ENCODE data around the gene MMD. TPM values are rescaled to one million over a fixed set of nuclear protein-coding genes. Genes with fewer than 3 reads are reported as not detected.

MMD gene
- total and polyA plus RNA-seq, 2 of the 13 experiments (the other 11 are each of a cell fraction or from before 2014, with no cell fraction given) = 121 to 225 TPM

DNA sequence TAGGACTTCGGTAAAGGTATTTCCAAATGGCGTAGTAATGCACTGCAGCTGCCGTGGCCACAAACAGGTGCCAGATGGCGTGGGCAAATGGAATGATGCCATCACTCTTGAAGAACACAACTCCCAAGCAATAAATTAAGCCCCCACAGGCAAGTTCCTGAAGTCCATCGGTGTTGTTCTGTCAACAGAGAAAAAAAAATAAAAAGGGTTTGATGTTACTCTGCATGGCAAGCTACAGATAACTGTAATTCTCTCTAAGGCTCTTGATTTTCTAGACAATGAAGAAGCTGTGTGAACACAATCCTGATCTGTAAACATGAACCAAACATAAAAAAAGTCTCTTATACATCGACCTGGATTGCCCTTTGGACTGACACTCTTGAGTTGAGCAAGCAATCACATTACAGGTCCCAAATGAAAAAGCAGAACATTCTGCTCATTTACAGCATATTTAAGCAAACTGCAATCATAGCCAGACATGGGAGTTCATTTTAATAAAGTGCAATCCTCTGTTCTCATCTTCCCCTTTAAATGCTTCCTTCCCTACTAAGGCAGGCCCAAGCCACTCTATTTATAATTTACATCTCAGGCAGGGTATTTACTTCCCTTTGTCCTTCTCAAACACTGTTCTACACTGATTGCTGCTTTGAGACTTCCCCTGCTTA lies 27.1 kb downstream of the MMD start (continued):
- TF ChIP-seq, protein P1, sequence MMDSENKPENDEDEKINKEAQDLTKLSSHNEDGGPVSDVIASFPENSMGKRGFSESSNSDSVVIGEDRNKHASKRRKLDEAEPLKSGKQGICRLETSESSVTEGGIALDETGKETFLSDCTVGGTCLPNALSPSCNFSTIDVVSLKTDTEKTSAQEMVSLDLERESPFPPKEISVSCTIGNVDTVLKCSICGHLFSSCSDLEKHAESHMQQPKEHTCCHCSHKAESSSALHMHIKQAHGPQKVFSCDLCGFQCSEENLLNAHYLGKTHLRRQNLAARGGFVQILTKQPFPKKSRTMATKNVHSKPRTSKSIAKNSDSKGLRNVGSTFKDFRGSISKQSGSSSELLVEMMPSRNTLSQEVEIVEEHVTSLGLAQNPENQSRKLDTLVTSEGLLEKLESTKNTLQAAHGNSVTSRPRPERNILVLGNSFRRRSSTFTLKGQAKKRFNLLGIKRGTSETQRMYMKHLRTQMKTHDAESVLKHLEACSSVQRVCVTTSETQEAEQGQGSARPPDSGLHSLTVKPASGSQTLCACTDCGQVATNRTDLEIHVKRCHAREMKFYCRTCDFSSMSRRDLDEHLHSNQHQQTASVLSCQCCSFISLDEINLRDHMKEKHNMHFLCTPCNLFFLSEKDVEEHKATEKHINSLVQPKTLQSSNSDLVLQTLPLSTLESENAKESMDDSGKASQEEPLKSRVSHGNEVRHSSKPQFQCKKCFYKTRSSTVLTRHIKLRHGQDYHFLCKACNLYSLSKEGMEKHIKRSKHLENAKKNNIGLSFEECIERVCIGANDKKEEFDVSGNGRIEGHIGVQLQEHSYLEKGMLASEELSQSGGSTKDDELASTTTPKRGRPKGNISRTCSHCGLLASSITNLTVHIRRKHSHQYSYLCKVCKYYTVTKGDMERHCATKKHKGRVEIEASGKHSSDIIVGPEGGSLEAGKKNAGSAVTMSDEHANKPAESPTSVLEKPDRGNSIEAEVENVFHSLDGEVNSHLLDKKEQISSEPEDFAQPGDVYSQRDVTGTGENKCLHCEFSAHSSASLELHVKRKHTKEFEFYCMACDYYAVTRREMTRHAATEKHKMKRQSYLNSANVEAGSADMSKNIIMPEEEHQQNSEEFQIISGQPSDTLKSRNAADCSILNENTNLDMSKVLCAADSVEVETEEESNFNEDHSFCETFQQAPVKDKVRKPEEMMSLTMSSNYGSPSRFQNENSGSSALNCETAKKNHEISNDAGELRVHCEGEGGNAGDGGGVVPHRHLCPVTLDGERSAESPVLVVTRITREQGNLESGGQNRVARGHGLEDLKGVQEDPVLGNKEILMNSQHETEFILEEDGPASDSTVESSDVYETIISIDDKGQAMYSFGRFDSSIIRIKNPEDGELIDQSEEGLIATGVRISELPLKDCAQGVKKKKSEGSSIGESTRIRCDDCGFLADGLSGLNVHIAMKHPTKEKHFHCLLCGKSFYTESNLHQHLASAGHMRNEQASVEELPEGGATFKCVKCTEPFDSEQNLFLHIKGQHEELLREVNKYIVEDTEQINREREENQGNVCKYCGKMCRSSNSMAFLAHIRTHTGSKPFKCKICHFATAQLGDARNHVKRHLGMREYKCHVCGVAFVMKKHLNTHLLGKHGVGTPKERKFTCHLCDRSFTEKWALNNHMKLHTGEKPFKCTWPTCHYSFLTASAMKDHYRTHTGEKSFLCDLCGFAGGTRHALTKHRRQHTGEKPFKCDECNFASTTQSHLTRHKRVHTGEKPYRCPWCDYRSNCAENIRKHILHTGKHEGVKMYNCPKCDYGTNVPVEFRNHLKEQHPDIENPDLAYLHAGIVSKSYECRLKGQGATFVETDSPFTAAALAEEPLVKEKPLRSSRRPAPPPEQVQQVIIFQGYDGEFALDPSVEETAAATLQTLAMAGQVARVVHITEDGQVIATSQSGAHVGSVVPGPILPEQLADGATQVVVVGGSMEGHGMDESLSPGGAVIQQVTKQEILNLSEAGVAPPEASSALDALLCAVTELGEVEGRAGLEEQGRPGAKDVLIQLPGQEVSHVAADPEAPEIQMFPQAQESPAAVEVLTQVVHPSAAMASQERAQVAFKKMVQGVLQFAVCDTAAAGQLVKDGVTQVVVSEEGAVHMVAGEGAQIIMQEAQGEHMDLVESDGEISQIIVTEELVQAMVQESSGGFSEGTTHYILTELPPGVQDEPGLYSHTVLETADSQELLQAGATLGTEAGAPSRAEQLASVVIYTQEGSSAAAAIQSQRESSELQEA (CRISPR knock-in tag; IDR thresholded peaks at IDR 0.05; ENCODE audit: not compliant biosample characterization) = no peak
- peak; percentile 83 for TF ChIP-seq FOXK1 (CRISPR knock-in tag; IDR thresholded peaks at IDR 0.05; ENCODE audit: borderline replicate concordance, low read depth)
- TF ChIP-seq MTF2 (CRISPR knock-in tag; IDR thresholded peaks at IDR 0.05; ENCODE audit: borderline replicate concordance) = no peak
- 0 out of 2 replicates have a peak, but pooled peaks have one; percentile 63 for TF ChIP-seq ZSCAN22 (CRISPR knock-in tag; IDR thresholded peaks at IDR 0.05)
- no peak for TF ChIP-seq KAT7 (CRISPR knock-in tag; IDR thresholded peaks at IDR 0.05; ENCODE audit: borderline replicate concordance)
- no peak for TF ChIP-seq ZNF558 (CRISPR knock-in tag; IDR thresholded peaks at IDR 0.05; ENCODE audit: borderline replicate concordance)
- peak; percentile 96 for TF ChIP-seq NCOR1 (IDR thresholded peaks at IDR 0.05; ENCODE audit: borderline replicate concordance, low read length)
- no peak for TF ChIP-seq ZNF703 (CRISPR knock-in tag; IDR thresholded peaks at IDR 0.05; ENCODE audit: borderline replicate concordance)
- TF ChIP-seq ZNF879 (CRISPR knock-in tag; IDR thresholded peaks at IDR 0.05) = no peak
- TF ChIP-seq, protein P2, sequence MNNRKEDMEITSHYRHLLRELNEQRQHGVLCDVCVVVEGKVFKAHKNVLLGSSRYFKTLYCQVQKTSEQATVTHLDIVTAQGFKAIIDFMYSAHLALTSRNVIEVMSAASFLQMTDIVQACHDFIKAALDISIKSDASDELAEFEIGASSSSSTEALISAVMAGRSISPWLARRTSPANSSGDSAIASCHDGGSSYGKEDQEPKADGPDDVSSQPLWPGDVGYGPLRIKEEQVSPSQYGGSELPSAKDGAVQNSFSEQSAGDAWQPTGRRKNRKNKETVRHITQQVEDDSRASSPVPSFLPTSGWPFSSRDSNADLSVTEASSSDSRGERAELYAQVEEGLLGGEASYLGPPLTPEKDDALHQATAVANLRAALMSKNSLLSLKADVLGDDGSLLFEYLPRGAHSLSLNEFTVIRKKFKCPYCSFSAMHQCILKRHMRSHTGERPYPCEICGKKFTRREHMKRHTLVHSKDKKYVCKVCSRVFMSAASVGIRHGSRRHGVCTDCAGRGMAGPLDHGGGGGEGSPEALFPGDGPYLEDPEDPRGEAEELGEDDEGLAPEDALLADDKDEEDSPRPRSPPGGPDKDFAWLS (CRISPR knock-in tag; IDR thresholded peaks at IDR 0.05; ENCODE audit: borderline replicate concordance) = no peak
- no peak for TF ChIP-seq ZSCAN20 (CRISPR knock-in tag; IDR thresholded peaks at IDR 0.05; ENCODE audit: borderline replicate concordance)
- no peak for TF ChIP-seq FIP1L1 (IDR thresholded peaks at IDR 0.05; ENCODE audit: borderline replicate concordance, insufficient read depth, low read depth, low read length)
- no peak for TF ChIP-seq HES4 (CRISPR knock-in tag; IDR thresholded peaks at IDR 0.05; ENCODE audit: borderline replicate concordance)
- TF ChIP-seq CREB1 (IDR thresholded peaks at IDR 0.05) = no peak
- peak; percentile 80 for TF ChIP-seq CREB1 (CRISPR knock-in tag; IDR thresholded peaks at IDR 0.05)
- TF ChIP-seq ADNP (CRISPR knock-in tag; IDR thresholded peaks at IDR 0.05) = no peak
- TF ChIP-seq SATB2 (CRISPR knock-in tag; IDR thresholded peaks at IDR 0.05) = no peak
- TF ChIP-seq ZNF101 (CRISPR knock-in tag; IDR thresholded peaks at IDR 0.05; ENCODE audit: borderline replicate concordance, low read depth) = no peak
